HG03103 (cell line): ENCODE results near the gene SIMC1.

ENCODE experiments used
- ATAC-seq: cut with Tn5 transposase; IDR thresholded peaks from one replicate; pipeline ENCODE4 v1.9.1; 2021; ENCODE audit warnings: low read depth; ENCODE audit not compliant: unreplicated experiment

Gene SIMC1

GRCh38 chr5:176360894-176361436, 122.7 kb downstream of the SIMC1 start:
- no peak for ATAC-seq

GRCh38 chr5:176361437-176362232, 123.4 kb downstream of the SIMC1 start, which contains the start of gene KIAA1191:
Gene KIAA1191 (minus strand): TSS chr5:176361764. CDS start chr5:176359508, 2,256 bp downstream.
- peak; percentile 75 for ATAC-seq

GRCh38 chr5:176362233-176362490, 123.9 kb downstream of the SIMC1 start:
- ATAC-seq: peak; percentile 15

GRCh38 chr5:176364765-176365350, 126.6 kb downstream of the SIMC1 start:
- ATAC-seq: no peak

GRCh38 chr5:176365351-176366231, 127.4 kb downstream of the SIMC1 start, which contains the start of gene ARL10:
Gene ARL10 (plus strand): TSS chr5:176365487. CDS start chr5:176365564, 77 bp downstream.
- peak; percentile 34 for ATAC-seq

GRCh38 chr5:176366232-176366894, 128.1 kb downstream of the SIMC1 start:
- no peak for ATAC-seq

GRCh38 chr5:176368726-176369125, 130.5 kb downstream of the SIMC1 start:
- ATAC-seq: no peak

- no peak for ATAC-seq
Observed at GRCh38 chr5:176369934-176370711, 131.9 kb downstream of the SIMC1 start.

GRCh38 chr5:176371621-176372539, 133.7 kb downstream of the SIMC1 start:
- no peak for ATAC-seq

GRCh38 chr5:176373100-176373818, 135.0 kb downstream of the SIMC1 start:
- ATAC-seq: no peak

GRCh38 chr5:176379881-176380280, 141.7 kb downstream of the SIMC1 start:
- no peak for ATAC-seq

- ATAC-seq: no peak
Observed at GRCh38 chr5:176381423-176381822, 143.2 kb downstream of the SIMC1 start.

GRCh38 chr5:176381979-176382378, 143.8 kb downstream of the SIMC1 start:
- no peak for ATAC-seq

GRCh38 chr5:176382721-176383120, 144.5 kb downstream of the SIMC1 start:
- no peak for ATAC-seq

- no peak for ATAC-seq
Observed at GRCh38 chr5:176383248-176383905, 145.2 kb downstream of the SIMC1 start.

- no peak for ATAC-seq
Observed at GRCh38 chr5:176383961-176384360, 145.7 kb downstream of the SIMC1 start.

- ATAC-seq: no peak
Observed at GRCh38 chr5:176384366-176384930, 146.2 kb downstream of the SIMC1 start.
